ENCODE data around the gene C1orf232. TPM values are rescaled to one million over a fixed set of nuclear protein-coding genes. Genes with fewer than 3 reads are reported as not detected.

C1orf232 gene
- total RNA-seq, 1 donor from 2014 or later = not detected

DNA sequence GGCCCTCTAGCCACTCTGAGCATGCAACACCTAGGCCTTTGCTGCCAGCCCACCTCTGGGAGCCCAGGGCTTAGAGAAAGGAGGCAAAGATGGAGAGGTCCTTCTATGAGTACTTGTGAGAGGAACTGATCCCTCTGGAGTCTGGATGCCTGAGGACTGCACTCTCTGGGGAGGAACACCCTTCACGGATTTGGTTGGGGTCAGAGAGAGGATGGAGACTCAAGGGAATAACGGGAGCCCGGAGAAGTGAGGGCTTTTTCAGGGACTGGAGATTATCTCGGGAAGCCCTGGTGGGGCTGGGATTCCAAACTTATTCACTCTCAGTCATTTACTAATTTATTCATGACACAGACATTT is 413 bp upstream of the C1orf232 start:
- intact Hi-C loops (cut with DNase I) = no loop called here
- TF ChIP-seq, protein P1, sequence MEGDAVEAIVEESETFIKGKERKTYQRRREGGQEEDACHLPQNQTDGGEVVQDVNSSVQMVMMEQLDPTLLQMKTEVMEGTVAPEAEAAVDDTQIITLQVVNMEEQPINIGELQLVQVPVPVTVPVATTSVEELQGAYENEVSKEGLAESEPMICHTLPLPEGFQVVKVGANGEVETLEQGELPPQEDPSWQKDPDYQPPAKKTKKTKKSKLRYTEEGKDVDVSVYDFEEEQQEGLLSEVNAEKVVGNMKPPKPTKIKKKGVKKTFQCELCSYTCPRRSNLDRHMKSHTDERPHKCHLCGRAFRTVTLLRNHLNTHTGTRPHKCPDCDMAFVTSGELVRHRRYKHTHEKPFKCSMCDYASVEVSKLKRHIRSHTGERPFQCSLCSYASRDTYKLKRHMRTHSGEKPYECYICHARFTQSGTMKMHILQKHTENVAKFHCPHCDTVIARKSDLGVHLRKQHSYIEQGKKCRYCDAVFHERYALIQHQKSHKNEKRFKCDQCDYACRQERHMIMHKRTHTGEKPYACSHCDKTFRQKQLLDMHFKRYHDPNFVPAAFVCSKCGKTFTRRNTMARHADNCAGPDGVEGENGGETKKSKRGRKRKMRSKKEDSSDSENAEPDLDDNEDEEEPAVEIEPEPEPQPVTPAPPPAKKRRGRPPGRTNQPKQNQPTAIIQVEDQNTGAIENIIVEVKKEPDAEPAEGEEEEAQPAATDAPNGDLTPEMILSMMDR (IDR thresholded peaks at IDR 0.05) = no peak
- Histone ChIP-seq H3K4me1 (peaks cover 8% of the 10 kb centered on the region), H3K4me3 (peak overlapping the region; percentile 91), H3K9me3 (no peaks in the 10 kb centered on the region), H3K27me3 (no peaks in the 10 kb centered on the region), H3K36me3 (no peaks in the 10 kb centered on the region), H3K27ac (peak overlapping the region; percentile 86)
- DNase-seq = no peak
- ATAC-seq = no peak

DNA sequence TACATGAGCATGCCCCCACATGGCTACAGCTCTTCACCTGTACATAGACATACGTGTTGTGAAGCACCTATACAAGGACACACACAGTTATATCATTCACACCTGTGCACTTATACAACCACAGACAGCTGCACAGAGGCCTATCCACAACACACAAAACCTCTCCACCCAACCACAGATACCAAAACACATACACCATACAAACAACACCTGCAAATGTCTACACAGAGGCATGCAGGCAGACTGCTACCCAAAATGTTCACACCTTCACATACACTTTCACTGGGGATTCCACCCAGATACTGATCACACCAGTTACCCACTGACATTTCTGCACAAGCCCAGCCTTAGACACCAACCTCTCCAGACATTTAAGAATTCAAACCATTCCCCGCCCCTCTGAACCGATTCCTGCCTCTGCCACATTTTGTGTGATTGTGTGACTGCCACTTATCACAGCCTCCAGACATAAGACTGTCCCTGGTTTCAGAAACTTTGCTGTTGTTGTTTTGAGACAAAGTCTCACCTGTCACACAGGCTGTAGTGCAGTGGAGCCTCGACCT is 2.0 kb downstream of the C1orf232 start:
- Histone ChIP-seq H3K4me1 (peaks cover 18% of the 10 kb centered on the region), H3K4me3 (no peak overlapping the region), H3K36me3 (no peaks in the 10 kb centered on the region), H3K9me3 (no peaks in the 10 kb centered on the region), H3K27ac (no peak overlapping the region), H3K27me3 (no peaks in the 10 kb centered on the region)
- no peak for DNase-seq
- ATAC-seq = no peak
- TF ChIP-seq, protein P1 (IDR thresholded peaks at IDR 0.05) = no peak
- intact Hi-C loops (cut with DNase I) = no loop called here

DNA sequence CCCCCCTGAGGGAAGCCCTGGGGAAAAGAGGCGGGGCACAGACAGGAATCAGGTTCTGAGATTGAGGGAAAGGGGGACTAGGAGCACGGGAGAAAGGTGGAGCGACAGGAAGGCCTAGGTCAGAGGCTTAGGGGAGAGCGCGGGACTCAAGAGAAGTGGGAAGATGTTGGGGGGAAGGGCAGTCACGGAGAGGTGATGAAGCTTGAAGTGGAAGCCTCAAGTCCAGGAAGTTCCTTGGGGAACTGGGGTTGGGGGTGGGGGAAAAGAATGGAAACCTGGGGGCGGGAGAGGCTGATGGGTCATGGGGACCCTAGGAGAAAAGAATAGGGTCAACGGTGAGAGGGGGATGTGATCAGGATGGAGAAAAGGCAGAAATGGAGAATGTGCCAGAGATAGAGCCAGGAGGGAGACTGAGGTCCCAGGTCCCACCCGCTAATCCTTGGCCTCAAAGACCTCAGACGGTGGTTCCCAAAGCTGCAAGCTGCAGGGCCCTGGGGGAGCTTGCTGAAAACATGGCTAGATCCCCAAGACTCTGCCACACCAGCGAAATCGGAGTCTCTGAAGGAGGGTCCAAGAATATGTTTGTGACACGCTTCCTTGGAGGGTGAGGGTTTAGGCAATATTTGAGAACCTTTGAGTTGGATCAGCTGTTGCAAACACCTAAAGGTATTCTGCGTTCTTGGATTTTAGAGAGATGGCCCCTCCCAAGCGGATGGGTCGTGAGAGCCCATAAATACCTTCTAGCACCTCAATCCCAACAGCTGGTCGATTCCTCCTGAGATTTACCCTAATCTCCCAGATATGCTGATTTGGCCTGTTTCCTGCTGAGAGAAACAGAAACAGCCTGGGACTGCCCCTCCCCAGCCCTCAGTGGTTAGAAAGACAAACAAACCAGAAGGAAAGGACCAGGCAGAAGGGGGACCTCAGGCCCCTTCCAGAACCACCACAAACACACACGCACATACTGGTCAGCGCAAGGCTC is 3.6 kb downstream of the C1orf232 start:
- Histone ChIP-seq H3K36me3 (no peaks in the 10 kb centered on the region), H3K27me3 (peaks cover 6% of the 10 kb centered on the region), H3K4me3 (no peak overlapping the region), H3K27ac (no peak overlapping the region), H3K4me1 (peaks cover 19% of the 10 kb centered on the region), H3K9me3 (no peaks in the 10 kb centered on the region)
- TF ChIP-seq, protein P1 (IDR thresholded peaks at IDR 0.05) = no peak
- DNase-seq (no peak), ATAC-seq (no peak)
- intact Hi-C loops (cut with DNase I) = no loop called here

DNA sequence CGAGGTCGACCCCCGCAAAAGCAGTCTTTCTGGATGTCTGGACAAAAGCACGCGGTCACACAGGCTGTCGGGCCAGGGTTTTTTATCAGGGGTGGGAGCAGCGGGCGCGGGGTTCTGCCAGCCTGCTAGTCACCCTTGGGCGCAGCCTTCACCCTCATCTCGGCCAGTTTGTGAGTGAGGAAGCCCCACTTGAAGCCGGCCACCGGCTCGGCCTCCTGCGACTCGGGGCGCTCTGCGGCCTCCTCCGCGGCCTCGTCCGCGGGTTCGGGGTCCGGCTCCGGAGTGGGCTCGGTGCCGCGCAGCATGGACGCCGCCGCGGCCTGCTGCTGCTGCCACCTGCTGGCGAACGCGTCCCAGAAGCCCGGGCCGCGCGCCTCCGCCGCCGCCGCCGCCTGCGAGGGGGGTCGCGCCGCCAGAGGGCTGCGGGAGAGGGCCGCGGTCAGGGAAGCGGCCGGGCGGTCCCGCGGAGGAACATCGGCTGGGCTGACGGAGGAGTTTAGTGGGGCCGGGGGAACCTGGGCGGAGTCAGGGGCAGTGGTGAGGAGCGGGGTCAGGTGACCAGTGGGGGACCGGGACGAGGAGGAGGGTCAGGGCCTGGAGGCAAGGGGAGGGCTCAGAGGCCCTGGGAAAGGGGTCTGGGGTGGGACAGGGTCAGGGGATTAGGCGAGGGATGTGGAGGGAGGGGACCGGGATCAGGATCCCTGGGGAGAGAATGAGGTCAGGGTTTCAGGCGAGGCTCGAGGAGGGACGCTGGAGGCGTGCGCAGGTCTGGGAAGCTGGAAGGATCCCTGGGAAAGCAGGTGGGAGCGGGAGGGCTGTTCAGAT is 4.5 kb downstream of the C1orf232 start:
- H3K36me3 ChIP-seq = no peaks in the 10 kb centered on the region
- DNase-seq (peak; percentile 72), ATAC-seq (peak; percentile 71)
- TF ChIP-seq, protein P1 (IDR thresholded peaks at IDR 0.05) = peak; percentile 64
- peak overlapping the region; percentile 25 for H3K4me3 ChIP-seq
- intact Hi-C loops (cut with DNase I) = no loop called here
- H3K9me3 ChIP-seq = no peaks in the 10 kb centered on the region
- no peak overlapping the region for H3K27ac ChIP-seq
- peaks cover 19% of the 10 kb centered on the region for H3K4me1 ChIP-seq
- peaks cover 6% of the 10 kb centered on the region for H3K27me3 ChIP-seq

DNA sequence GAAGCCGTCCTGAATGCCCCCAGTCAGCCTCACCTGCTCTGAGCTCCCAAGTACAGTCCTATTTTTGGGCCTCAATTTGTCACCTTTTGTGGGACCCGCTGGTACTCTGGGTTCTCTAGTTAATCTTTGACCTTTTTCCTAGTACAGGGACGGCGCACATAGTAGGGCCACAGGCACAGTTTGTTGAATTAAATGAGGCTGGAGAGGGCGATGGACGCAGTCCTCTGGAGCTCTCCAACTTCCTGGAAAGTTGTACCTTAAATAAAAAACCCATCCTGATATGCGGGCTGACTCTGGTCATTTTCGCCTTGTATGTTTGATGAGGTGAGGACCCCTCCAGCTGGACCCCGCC is 5.1 kb downstream of the C1orf232 start:
- no peaks in the 10 kb centered on the region for H3K36me3 ChIP-seq
- peaks cover 6% of the 10 kb centered on the region for H3K27me3 ChIP-seq
- no peak for ATAC-seq
- intact Hi-C loops (cut with DNase I) = no loop called here
- H3K27ac ChIP-seq = no peak overlapping the region
- H3K4me1 ChIP-seq = peaks cover 19% of the 10 kb centered on the region
- peak overlapping the region; percentile 25 for H3K4me3 ChIP-seq
- H3K9me3 ChIP-seq = no peaks in the 10 kb centered on the region
- DNase-seq = no peak
- TF ChIP-seq, protein P1 (IDR thresholded peaks at IDR 0.05) = no peak
